CD4-positive, CD25-positive, alpha-beta regulatory T cell (primary cell): Measurements from ENCODE around the gene SH3BGR. TPM values are rescaled to one million over a fixed set of nuclear protein-coding genes. Genes with fewer than 3 reads are reported as not detected.

Experiments used
- ATAC-seq, 2 donors: fragments of 150-1000 bp; cut with Tn5 transposase; one replicate each; pipeline ENCODE4 v1.10.0; 2021; ENCODE audit warnings: low read depth in 2 of 2, moderate number of reproducible peaks in 2 of 2, moderate library complexity in 1 of 2
- DNase-seq, 3 donors: peaks; one replicate each; pipeline versions ENCODE4 v3.0.0 to v3.0.0-alpha.2; 2012 to 2022; ENCODE audit warnings: mixed read lengths in 1 of 3
- H3K27ac ChIP-seq: one replicate; pipeline ENCODE4 v1.7.0; 2013; ENCODE audit warnings: mild to moderate bottlenecking, low read length; ENCODE audit not compliant: insufficient read depth, poor library complexity, severe bottlenecking
- H3K27me3 ChIP-seq: one replicate; pipeline ENCODE4 v1.7.0; 2013; ENCODE audit warnings: low read length; ENCODE audit not compliant: control insufficient read depth, insufficient read depth
- H3K36me3 ChIP-seq: one replicate; pipeline ENCODE4 v1.7.0; 2013; ENCODE audit warnings: mild to moderate bottlenecking, low read length, moderate library complexity; ENCODE audit not compliant: control insufficient read depth, insufficient read depth
- H3K4me1 ChIP-seq: 2 replicates; pipeline ENCODE4 v1.7.0; 2013; ENCODE audit warnings: mild to moderate bottlenecking, low read length; ENCODE audit not compliant: insufficient read depth, control insufficient read depth, poor library complexity, severe bottlenecking
- H3K4me3 ChIP-seq: one replicate; pipeline ENCODE4 v1.7.0; 2013; ENCODE audit warnings: low read depth, mild to moderate bottlenecking, low read length, moderate library complexity
- H3K9me3 ChIP-seq, 2 experiments: 1 replicate in 1 of 2; 2 replicates in 1 of 2; pipeline ENCODE4 v1.7.0; 2013; ENCODE audit warnings: low read length in 2 of 2, mild to moderate bottlenecking in 1 of 2, moderate library complexity in 1 of 2; ENCODE audit not compliant: control insufficient read depth in 2 of 2
- H3K27ac Mint-ChIP-seq, 3 donors: one replicate each; pipeline ENCODE4 v1.8.0; 2020 to 2022; ENCODE audit warnings: mild to moderate bottlenecking in 3 of 3, mixed read lengths in 3 of 3, moderate library complexity in 2 of 3
- H3K27me3 Mint-ChIP-seq: one replicate; pipeline ENCODE4 v1.8.0; 2022; ENCODE audit warnings: mild to moderate bottlenecking, mixed read lengths
- H3K36me3 Mint-ChIP-seq: one replicate; pipeline ENCODE4 v1.8.0; 2020; ENCODE audit warnings: mixed read lengths
- H3K4me1 Mint-ChIP-seq, 4 donors: one replicate each; pipeline ENCODE4 v1.8.0; 2020 to 2022; ENCODE audit warnings: mixed read lengths in 4 of 4, mild to moderate bottlenecking in 1 of 4
- H3K4me3 Mint-ChIP-seq, 4 donors: one replicate each; pipeline ENCODE4 v1.8.0; 2020 to 2022; ENCODE audit warnings: mild to moderate bottlenecking in 4 of 4, mixed read lengths in 4 of 4, moderate library complexity in 3 of 4
- H3K9me3 Mint-ChIP-seq, 7 donors: one replicate each; pipeline ENCODE4 v1.8.0; 2020 to 2022; ENCODE audit warnings: mixed read lengths in 7 of 7, mild to moderate bottlenecking in 3 of 7, moderate library complexity in 2 of 7
- polyA plus RNA-seq, 4 donors: library from polyadenylated mRNA; unstranded; fragments of 300-500 nt; fragmentation: Illumina TruSeq; gene quantifications; one replicate each; pipeline ENCODE4 v1.2.3, GENCODE V29; 2021
- total RNA-seq: library from RNA; stranded (reverse); gene quantifications from one replicate; pipeline ENCODE4 v1.2.3, GENCODE V29; 2022

SH3BGR gene
- total and polyA plus RNA-seq, 5 donors from 2014 or later = 0.56 to 1.4 (median 0.57) TPM; not detected in 2

DNA sequence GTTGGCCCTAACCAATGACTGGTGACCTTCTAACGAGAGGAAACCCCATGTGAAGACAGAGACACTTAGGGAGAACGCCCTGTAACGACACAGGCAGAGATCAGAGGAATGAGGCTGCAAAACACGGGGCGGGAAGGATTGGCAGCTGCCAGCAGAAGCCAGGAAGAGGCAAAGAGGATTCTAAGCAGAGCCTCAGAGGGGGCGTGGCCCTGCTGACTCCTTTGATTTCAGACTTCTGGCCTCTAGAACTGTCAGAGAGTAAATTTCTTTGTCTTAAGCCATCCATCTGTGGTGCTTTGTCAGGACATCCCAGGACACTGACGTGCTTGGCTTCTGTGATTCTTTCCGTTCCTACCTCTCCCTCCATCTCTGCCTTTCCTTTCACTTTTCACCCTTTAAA, 79.3 kb downstream of the SH3BGR start:
- Histone ChIP-seq H3K9me3 (no peaks in the 10 kb centered on the region), H3K4me3 (no peak overlapping the region), H3K4me1 (no peaks in the 10 kb centered on the region), H3K27me3 (no peaks in the 10 kb centered on the region), H3K36me3 (no peaks in the 10 kb centered on the region), H3K27ac (no peak overlapping the region)
- Mint-ChIP-seq H3K4me1 (no peaks in the 10 kb centered on the region), H3K36me3 (no peaks in the 10 kb centered on the region), H3K9me3 (peaks cover 0 to 2% (median 0%) of the 10 kb centered on the region in 7 donors), H3K4me3 (no peak overlapping the region), H3K27ac (no peak overlapping the region), H3K27me3 (peaks cover 4% of the 10 kb centered on the region)
- DNase-seq (no peak), ATAC-seq (no peak)

DNA sequence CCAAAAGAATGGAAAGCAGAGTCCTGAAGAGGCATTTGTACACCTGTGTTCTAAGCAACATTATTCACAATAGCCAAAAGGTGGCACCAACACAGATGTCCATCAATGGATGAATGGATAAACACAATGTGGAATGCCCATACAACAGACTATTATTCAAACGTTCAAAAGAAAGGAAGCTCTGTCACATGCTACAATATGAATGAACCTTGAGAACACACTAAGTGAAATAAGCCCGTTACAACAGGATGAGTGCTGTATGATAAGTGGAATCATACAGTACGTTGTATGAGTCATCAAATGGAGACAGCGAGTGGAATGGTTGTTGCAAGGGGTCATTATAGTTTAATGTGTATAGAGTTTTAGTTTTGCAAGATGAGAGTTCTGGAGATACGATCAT, 80.1 kb downstream of the SH3BGR start:
- Histone ChIP-seq H3K27me3 (no peaks in the 10 kb centered on the region), H3K4me3 (no peak overlapping the region), H3K27ac (no peak overlapping the region), H3K9me3 (no peaks in the 10 kb centered on the region), H3K36me3 (no peaks in the 10 kb centered on the region), H3K4me1 (no peaks in the 10 kb centered on the region)
- DNase-seq (no peak), ATAC-seq (no peak)
- H3K9me3 Mint-ChIP-seq = peaks cover 0 to 2% (median 0%) of the 10 kb centered on the region in 7 donors
- H3K27ac Mint-ChIP-seq = no peak overlapping the region
- H3K4me3 Mint-ChIP-seq = no peak overlapping the region
- no peaks in the 10 kb centered on the region for H3K36me3 Mint-ChIP-seq
- H3K27me3 Mint-ChIP-seq = peaks cover 4% of the 10 kb centered on the region
- no peaks in the 10 kb centered on the region for H3K4me1 Mint-ChIP-seq

DNA sequence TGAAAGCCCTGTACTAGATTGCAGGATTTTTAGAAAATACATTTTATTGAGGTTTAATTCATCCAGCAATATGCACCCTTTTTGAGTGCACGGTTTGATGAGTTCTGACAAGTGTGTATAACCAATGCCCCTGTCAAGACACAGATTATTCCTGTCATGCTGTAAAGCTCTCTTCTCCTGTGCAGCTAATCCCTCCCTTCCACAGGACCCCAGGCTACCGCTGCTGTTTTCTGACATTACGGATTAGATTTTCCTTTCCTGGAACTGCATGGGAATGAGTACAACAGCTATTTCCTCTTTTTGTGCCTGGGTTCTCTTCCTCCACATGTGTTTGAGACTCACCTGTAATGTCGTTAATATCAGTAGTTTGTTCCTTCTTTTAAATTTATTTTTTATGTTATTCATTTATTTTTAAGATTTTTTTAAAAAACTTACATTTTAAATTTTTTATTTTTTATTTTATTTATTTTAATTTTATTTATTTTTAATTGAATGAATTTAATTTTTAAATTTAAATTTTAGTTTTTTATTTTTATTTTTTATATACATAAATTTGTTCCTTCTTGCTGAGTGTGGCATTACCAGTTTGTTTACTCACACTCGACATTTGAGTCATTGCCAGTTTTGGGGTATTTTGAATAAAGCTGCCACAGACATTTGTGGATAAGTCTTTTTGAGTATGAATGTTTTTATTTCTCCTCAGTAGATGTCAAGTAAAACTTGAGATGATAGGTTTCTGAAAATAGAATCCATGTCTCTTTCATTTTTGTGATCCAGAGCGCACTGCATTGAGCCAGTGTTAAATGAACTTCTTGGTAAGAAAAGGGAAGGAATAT, 82.0 kb downstream of the SH3BGR start:
- ATAC-seq (no peak), DNase-seq (no peak)
- no peak overlapping the region for H3K4me3 ChIP-seq
- no peaks in the 10 kb centered on the region for H3K27me3 ChIP-seq
- H3K27ac Mint-ChIP-seq = no peak overlapping the region
- H3K36me3 ChIP-seq = no peaks in the 10 kb centered on the region
- peaks cover 9% of the 10 kb centered on the region for H3K27me3 Mint-ChIP-seq
- peaks cover 0 to 2% (median 0%) of the 10 kb centered on the region in 7 donors for H3K9me3 Mint-ChIP-seq
- H3K9me3 ChIP-seq = no peaks in the 10 kb centered on the region
- no peak overlapping the region for H3K4me3 Mint-ChIP-seq
- H3K4me1 ChIP-seq = no peaks in the 10 kb centered on the region
- no peak overlapping the region for H3K27ac ChIP-seq
- no peaks in the 10 kb centered on the region for H3K36me3 Mint-ChIP-seq
- no peaks in the 10 kb centered on the region for H3K4me1 Mint-ChIP-seq

GRCh38 chr21:39535646-39536437, 84.1 kb downstream of the SH3BGR start:
- no peaks in the 10 kb centered on the region for H3K27me3 ChIP-seq
- H3K36me3 ChIP-seq = no peaks in the 10 kb centered on the region
- H3K27me3 Mint-ChIP-seq = peaks cover 13% of the 10 kb centered on the region
- no peaks in the 10 kb centered on the region for H3K9me3 ChIP-seq
- H3K27ac ChIP-seq = no peak overlapping the region
- no peak overlapping the region for H3K4me3 ChIP-seq
- DNase-seq = no peak
- peaks cover 0 to 4% (median 0%) of the 10 kb centered on the region in 7 donors for H3K9me3 Mint-ChIP-seq
- no peak for ATAC-seq
- no peaks in the 10 kb centered on the region for H3K36me3 Mint-ChIP-seq
- H3K4me1 ChIP-seq = no peaks in the 10 kb centered on the region
- H3K4me3 Mint-ChIP-seq = no peak overlapping the region
- no peaks in the 10 kb centered on the region for H3K4me1 Mint-ChIP-seq
- no peak overlapping the region for H3K27ac Mint-ChIP-seq

DNA sequence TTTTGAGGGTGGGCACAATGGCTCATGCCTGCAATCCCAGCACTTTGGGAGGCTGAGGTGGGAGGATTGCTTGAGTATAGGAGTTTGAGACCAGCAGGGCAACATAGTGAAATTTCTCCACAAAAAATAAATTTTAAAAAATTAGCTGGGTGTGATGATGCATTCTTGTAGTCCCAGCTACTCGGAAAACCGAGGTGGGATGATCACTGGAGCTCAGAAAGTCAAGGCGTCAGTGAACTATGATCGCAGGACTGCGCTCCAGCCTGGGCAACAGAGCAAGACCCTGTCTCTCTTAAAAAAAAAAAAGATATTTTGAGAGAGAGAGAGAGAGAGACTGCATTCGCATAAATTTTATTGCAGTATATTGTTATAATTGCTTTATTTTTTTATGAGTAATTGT, 85.1 kb downstream of the SH3BGR start:
- H3K9me3 ChIP-seq = no peaks in the 10 kb centered on the region
- H3K27me3 ChIP-seq = no peaks in the 10 kb centered on the region
- H3K36me3 ChIP-seq = no peaks in the 10 kb centered on the region
- DNase-seq (no peak), ATAC-seq (no peak)
- Mint-ChIP-seq H3K4me3 (no peak overlapping the region), H3K27me3 (peaks cover 9% of the 10 kb centered on the region), H3K36me3 (no peaks in the 10 kb centered on the region), H3K9me3 (peaks cover 0 to 4% (median 0%) of the 10 kb centered on the region in 7 donors), H3K27ac (no peak overlapping the region), H3K4me1 (no peaks in the 10 kb centered on the region)
- no peaks in the 10 kb centered on the region for H3K4me1 ChIP-seq
- H3K27ac ChIP-seq = no peak overlapping the region
- no peak overlapping the region for H3K4me3 ChIP-seq

DNA sequence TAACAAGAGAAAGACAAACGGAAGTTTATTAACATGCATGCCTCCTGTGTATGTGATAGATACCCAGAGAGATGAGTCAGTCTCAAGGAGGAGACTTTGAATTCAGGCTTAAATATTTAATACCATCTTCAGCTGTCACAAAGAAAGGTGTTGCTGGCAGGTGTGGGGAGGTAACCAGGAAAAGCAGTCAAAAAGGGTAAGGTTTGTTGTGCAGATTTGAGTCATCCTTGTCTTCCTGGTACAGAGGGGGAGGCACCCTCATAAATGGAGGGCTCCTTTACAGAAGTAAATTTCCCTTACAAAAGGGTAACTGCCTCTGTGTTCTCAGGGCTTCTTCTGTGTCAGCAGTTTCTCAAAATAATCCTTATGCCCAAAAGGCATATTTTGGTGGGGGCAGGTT, 85.8 kb downstream of the SH3BGR start:
- Histone ChIP-seq H3K36me3 (no peaks in the 10 kb centered on the region), H3K4me3 (no peak overlapping the region), H3K9me3 (no peaks in the 10 kb centered on the region), H3K27ac (no peak overlapping the region), H3K27me3 (no peaks in the 10 kb centered on the region), H3K4me1 (no peaks in the 10 kb centered on the region)
- ATAC-seq (no peak), DNase-seq (no peak)
- no peaks in the 10 kb centered on the region for H3K36me3 Mint-ChIP-seq
- H3K9me3 Mint-ChIP-seq = peaks cover 0 to 4% (median 0%) of the 10 kb centered on the region in 7 donors
- no peak overlapping the region for H3K27ac Mint-ChIP-seq
- H3K27me3 Mint-ChIP-seq = peaks cover 9% of the 10 kb centered on the region
- H3K4me1 Mint-ChIP-seq = no peaks in the 10 kb centered on the region
- H3K4me3 Mint-ChIP-seq = no peak overlapping the region

GRCh38 chr21:39538453-39539042, 86.8 kb downstream of the SH3BGR start:
- H3K9me3 Mint-ChIP-seq = peaks cover 0 to 4% (median 0%) of the 10 kb centered on the region in 7 donors
- H3K27me3 Mint-ChIP-seq = peaks cover 9% of the 10 kb centered on the region
- Histone ChIP-seq H3K27me3 (no peaks in the 10 kb centered on the region), H3K27ac (no peak overlapping the region), H3K9me3 (no peaks in the 10 kb centered on the region), H3K4me3 (no peak overlapping the region), H3K36me3 (no peaks in the 10 kb centered on the region), H3K4me1 (no peaks in the 10 kb centered on the region)
- no peak for DNase-seq
- H3K4me1 Mint-ChIP-seq = no peaks in the 10 kb centered on the region
- no peak overlapping the region for H3K27ac Mint-ChIP-seq
- no peak for ATAC-seq
- no peak overlapping the region for H3K4me3 Mint-ChIP-seq
- no peaks in the 10 kb centered on the region for H3K36me3 Mint-ChIP-seq
